ENCODE results near the gene SULT4A1. TPM values are rescaled to one million over a fixed set of nuclear protein-coding genes. Genes with fewer than 3 reads are reported as not detected.

The SULT4A1 gene
- total and polyA plus RNA-seq, 9 of the 15 experiments (the other 6 are each of a cell fraction or from before 2014, with no cell fraction given): 0.03 to 0.20 (median 0.09) TPM; not detected in 3

DNA sequence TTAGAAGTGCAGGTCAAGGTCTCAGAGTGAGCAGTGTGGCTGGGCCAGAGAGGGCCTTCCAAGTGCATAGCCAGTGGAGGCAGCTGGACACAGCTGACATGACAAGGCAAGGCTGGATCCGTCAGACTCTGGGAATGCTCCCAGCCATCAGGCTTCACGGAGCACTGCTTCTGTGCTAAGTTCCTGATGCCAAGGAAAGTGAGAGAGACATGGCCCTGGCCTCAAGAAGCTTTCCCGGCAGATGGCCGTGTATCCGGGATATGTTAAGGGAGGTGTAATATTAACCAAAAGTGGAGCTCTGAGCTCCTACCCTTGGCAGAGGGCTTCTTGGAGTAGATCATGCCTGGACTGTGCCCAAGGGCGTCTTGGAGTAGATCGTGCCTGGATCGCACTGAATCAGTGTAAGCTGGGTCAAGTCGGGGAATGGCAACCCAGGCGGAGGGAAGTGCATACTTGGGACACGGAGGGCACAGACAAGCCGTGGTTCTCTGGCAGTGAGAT is 42.8 kb downstream of the SULT4A1 start:
- Histone ChIP-seq H3K79me2 (ENCODE audit: control insufficient read depth, insufficient read depth, low read length) (no peaks in the 10 kb centered on the region), H3K27me3 (ENCODE audit: control insufficient read depth in 2 of 2, insufficient read depth in 2 of 2, low read length in 2 of 2) (peaks cover 4 to 50% of the 10 kb centered on the region in 2 experiments; a peak in 3 of 5 replicates), H3K27ac (ENCODE audit: extremely low read depth, low read depth, low read length) (no peak overlapping the region), H3K4me2 (ENCODE audit: insufficient read depth, low read length) (no peak overlapping the region), H2AFZ (ENCODE audit: low read depth, low read length) (no peak overlapping the region), H3K4me1 (replicated peaks in 1 of 2; ENCODE audit: control insufficient read depth in 2 of 2, insufficient read depth in 2 of 2, low read length in 2 of 2) (no peaks in the 10 kb centered on the region), H3K9ac (ENCODE audit: insufficient read depth in 1 of 2, low read depth in 2 of 2, low read length in 2 of 2) (no peak overlapping the region), H4K20me1 (replicated peaks; ENCODE audit: control insufficient read depth, insufficient read depth, low read length) (peaks cover 5% of the 10 kb centered on the region; the same call in 1 of the 2 replicates), H3K9me1 (ENCODE audit: control insufficient read depth, insufficient read depth, low read length) (no peaks in the 10 kb centered on the region), H3K4me3 (no peak overlapping the region), H3K36me3 (ENCODE audit: control insufficient read depth, insufficient read depth, low read length) (no peaks in the 10 kb centered on the region), H3K9me3 (replicated peaks; ENCODE audit: control insufficient read depth, insufficient read depth, low read depth, low read length) (no peaks in the 10 kb centered on the region)
- BruUV-seq (replicated peaks): no TSS peak
- DNase-seq (ENCODE audit: extremely low read depth in 1 of 4, low spot score in 3 of 4): no peak
- ChIA-PET POLR2A (no interaction called here), CTCF (ENCODE audit: low intra/inter-chr PET ratio) (no interaction called here)
- intact Hi-C loops (cut with micrococcal nuclease) (no loop called here), in situ Hi-C loops (cut with MboI) (no loop called here)
- no peak for ATAC-seq
- WGBS (ENCODE audit: insufficient coverage, low coverage, missing lambda C conversion rate): 0% methylated on average over 12 of the region's 12 CpGs
- FAIRE-seq: no peak
- TF ChIP-seq GATAD2A (IDR thresholded peaks at IDR 0.05) (no peak), ZNF644 (tag; IDR thresholded peaks at IDR 0.05; ENCODE audit: low read depth) (no peak), ZNF318 (IDR thresholded peaks at IDR 0.05; ENCODE audit: borderline replicate concordance in 1 of 2, low read depth in 1 of 2) (no peak), ZNF583 (CRISPR knock-in tag; IDR thresholded peaks at IDR 0.05) (no peak), RB1 (IDR thresholded peaks at IDR 0.05; ENCODE audit: low read depth) (no peak), MYBL2 (IDR thresholded peaks at IDR 0.05; ENCODE audit: low read depth) (no peak), MYBL2 (CRISPR knock-in tag; IDR thresholded peaks at IDR 0.05; ENCODE audit: borderline replicate concordance) (no peak), ZNF785 (CRISPR knock-in tag; IDR thresholded peaks at IDR 0.05) (no peak), ZNF324 (CRISPR knock-in tag; IDR thresholded peaks at IDR 0.05) (no peak), ZNF165 (CRISPR knock-in tag; IDR thresholded peaks at IDR 0.05; ENCODE audit: borderline replicate concordance) (no peak)
- TF ChIP-seq, protein P1, sequence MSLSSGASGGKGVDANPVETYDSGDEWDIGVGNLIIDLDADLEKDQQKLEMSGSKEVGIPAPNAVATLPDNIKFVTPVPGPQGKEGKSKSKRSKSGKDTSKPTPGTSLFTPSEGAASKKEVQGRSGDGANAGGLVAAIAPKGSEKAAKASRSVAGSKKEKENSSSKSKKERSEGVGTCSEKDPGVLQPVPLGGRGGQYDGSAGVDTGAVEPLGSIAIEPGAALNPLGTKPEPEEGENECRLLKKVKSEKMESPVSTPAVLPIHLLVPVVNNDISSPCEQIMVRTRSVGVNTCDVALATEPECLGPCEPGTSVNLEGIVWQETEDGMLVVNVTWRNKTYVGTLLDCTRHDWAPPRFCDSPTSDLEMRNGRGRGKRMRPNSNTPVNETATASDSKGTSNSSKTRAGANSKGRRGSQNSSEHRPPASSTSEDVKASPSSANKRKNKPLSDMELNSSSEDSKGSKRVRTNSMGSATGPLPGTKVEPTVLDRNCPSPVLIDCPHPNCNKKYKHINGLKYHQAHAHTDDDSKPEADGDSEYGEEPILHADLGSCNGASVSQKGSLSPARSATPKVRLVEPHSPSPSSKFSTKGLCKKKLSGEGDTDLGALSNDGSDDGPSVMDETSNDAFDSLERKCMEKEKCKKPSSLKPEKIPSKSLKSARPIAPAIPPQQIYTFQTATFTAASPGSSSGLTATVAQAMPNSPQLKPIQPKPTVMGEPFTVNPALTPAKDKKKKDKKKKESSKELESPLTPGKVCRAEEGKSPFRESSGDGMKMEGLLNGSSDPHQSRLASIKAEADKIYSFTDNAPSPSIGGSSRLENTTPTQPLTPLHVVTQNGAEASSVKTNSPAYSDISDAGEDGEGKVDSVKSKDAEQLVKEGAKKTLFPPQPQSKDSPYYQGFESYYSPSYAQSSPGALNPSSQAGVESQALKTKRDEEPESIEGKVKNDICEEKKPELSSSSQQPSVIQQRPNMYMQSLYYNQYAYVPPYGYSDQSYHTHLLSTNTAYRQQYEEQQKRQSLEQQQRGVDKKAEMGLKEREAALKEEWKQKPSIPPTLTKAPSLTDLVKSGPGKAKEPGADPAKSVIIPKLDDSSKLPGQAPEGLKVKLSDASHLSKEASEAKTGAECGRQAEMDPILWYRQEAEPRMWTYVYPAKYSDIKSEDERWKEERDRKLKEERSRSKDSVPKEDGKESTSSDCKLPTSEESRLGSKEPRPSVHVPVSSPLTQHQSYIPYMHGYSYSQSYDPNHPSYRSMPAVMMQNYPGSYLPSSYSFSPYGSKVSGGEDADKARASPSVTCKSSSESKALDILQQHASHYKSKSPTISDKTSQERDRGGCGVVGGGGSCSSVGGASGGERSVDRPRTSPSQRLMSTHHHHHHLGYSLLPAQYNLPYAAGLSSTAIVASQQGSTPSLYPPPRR (CRISPR knock-in tag; IDR thresholded peaks at IDR 0.05; ENCODE audit: borderline replicate concordance): no peak
